Measurements from ENCODE around the gene GLYAT.
"Not testable (repeated sequence)": the region's sequence is repeated elsewhere in the genome, so short reads cannot be mapped to it uniquely, and the experiment has no call there.

GLYAT gene

DNA sequence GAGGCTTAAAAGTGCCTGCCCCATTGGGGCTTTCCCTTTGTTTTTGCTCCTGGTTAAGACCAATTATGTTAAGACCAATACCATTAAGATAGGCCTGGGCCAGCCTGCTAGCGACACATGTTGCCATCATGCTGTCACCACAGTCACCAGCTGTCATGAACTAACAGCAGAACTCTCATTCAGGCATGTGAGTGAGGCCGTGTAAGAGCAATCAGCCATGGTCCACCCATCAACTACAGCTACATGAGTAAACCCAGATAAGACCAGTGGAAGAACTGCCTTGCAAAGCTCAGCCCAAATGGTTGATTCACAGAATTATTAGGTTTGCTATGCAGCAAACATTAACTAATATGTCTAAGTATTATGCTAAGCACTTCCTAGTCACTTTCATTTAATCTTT, 19.9 kb downstream of the GLYAT start:
- no peaks in the 10 kb centered on the region for H3K9me3 ChIP-seq (ENCODE audit: severe bottlenecking)
- no peak overlapping the region for H3K27ac ChIP-seq
- H3K4me3 ChIP-seq (ENCODE audit: low read depth, low read length) = no peak overlapping the region
- DNase-seq = no peak
- TF ChIP-seq, protein P1, sequence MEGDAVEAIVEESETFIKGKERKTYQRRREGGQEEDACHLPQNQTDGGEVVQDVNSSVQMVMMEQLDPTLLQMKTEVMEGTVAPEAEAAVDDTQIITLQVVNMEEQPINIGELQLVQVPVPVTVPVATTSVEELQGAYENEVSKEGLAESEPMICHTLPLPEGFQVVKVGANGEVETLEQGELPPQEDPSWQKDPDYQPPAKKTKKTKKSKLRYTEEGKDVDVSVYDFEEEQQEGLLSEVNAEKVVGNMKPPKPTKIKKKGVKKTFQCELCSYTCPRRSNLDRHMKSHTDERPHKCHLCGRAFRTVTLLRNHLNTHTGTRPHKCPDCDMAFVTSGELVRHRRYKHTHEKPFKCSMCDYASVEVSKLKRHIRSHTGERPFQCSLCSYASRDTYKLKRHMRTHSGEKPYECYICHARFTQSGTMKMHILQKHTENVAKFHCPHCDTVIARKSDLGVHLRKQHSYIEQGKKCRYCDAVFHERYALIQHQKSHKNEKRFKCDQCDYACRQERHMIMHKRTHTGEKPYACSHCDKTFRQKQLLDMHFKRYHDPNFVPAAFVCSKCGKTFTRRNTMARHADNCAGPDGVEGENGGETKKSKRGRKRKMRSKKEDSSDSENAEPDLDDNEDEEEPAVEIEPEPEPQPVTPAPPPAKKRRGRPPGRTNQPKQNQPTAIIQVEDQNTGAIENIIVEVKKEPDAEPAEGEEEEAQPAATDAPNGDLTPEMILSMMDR (IDR thresholded peaks at IDR 0.05; ENCODE audit: low read depth, low read length) = no peak
- H3K27me3 ChIP-seq (ENCODE audit: insufficient read depth, low read depth, severe bottlenecking) = peaks cover 21% of the 10 kb centered on the region
- no peaks in the 10 kb centered on the region for H3K36me3 ChIP-seq

DNA sequence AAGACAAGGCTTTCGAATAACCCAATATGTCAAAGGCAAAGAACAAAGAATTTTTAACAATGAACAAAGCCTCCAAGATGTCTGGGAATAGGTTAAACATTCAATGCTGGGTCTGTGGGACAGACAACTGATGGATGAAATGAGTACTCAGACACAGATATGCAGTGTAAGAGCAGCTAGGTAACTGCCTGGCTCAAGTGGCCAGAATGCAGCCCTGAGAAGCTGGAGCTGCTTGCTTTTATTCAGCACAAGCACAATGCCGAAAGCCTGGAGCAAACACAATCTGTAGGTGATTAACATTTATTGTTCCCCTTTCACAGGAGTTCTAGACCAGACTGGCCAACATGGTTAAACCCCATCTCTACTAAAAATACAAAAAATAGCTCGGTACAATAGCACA, 24.0 kb downstream of the GLYAT start:
- no peaks in the 10 kb centered on the region for H3K9me3 ChIP-seq (ENCODE audit: severe bottlenecking)
- TF ChIP-seq, protein P1 (IDR thresholded peaks at IDR 0.05; ENCODE audit: low read depth, low read length) = no peak
- peaks cover 23% of the 10 kb centered on the region for H3K27me3 ChIP-seq (ENCODE audit: insufficient read depth, low read depth, severe bottlenecking)
- H3K4me3 ChIP-seq (ENCODE audit: low read depth, low read length) = no peak overlapping the region
- DNase-seq = no peak
- H3K36me3 ChIP-seq = no peaks in the 10 kb centered on the region
- H3K27ac ChIP-seq = no peak overlapping the region

DNA sequence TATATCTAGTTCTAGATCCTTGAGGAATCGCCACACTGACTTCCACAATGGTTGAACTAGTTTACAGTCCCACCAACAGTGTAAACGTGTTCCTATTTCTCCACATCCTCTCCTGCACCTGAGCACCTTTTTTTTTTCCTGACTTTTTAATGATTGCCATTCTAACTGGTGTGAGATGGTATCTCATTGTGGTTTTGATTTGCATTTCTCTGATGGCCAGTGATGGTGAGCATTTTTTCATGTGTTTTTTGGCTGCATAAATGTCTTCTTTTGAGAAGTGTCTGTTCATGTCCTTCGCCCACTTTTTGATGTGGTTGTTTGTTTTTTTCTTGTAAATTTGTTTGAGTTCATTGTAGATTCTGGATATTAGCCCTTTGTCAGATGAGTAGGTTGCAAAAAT, 34.9 kb downstream of the GLYAT start:
- H3K4me3 ChIP-seq (ENCODE audit: low read depth, low read length); DNase-seq; H3K36me3 ChIP-seq; H3K9me3 ChIP-seq (ENCODE audit: severe bottlenecking); H3K27ac ChIP-seq: not testable (repeated sequence)
- H3K27me3 ChIP-seq (ENCODE audit: insufficient read depth, low read depth, severe bottlenecking) = peaks cover 10% of the 10 kb centered on the region

DNA sequence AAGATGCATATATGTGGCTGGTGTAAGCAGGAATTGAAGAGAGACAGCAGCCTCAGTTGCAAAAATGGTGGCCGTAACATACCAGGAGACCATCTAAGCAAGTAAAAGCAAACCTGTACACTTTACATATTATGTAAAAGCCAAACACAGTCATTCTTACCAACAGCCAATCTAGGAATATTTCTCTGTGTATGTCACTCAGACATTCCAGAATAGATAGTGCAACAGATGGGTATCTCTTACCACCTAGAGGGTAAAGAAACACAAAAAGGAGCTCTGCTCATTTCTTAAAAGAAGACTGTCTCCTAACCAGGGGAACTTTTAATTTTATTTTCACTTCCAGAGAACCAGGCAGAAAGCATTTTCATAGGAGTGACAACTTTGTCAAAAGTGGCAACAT, 38.7 kb downstream of the GLYAT start:
- no peak for DNase-seq
- no peaks in the 10 kb centered on the region for H3K36me3 ChIP-seq
- TF ChIP-seq, protein P1 (IDR thresholded peaks at IDR 0.05; ENCODE audit: low read depth, low read length) = no peak
- H3K9me3 ChIP-seq (ENCODE audit: severe bottlenecking) = no peaks in the 10 kb centered on the region
- no peak overlapping the region for H3K27ac ChIP-seq
- H3K27me3 ChIP-seq (ENCODE audit: insufficient read depth, low read depth, severe bottlenecking) = peaks cover 11% of the 10 kb centered on the region
- no peak overlapping the region for H3K4me3 ChIP-seq (ENCODE audit: low read depth, low read length)

DNA sequence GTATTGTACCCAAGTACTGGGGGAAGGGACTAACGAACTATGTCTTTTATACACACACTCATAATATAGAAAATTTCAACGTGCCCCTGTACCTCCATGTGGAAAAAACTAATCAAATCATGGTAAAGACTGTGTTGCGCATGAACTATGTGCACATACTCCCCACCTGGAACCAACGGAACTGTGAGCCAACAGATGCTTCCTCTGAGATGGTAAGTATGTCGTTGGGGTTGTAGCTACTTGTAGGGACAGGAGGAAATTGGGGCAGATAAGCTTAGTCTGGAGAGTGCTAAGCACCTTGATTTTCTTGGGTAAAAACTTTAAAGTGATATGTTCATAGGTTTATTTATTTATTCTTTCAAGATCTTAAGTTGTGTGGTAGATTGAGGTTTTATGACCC, 40.1 kb downstream of the GLYAT start:
- Histone ChIP-seq H3K9me3 (ENCODE audit: severe bottlenecking) (no peaks in the 10 kb centered on the region), H3K27ac (no peak overlapping the region)

DNA sequence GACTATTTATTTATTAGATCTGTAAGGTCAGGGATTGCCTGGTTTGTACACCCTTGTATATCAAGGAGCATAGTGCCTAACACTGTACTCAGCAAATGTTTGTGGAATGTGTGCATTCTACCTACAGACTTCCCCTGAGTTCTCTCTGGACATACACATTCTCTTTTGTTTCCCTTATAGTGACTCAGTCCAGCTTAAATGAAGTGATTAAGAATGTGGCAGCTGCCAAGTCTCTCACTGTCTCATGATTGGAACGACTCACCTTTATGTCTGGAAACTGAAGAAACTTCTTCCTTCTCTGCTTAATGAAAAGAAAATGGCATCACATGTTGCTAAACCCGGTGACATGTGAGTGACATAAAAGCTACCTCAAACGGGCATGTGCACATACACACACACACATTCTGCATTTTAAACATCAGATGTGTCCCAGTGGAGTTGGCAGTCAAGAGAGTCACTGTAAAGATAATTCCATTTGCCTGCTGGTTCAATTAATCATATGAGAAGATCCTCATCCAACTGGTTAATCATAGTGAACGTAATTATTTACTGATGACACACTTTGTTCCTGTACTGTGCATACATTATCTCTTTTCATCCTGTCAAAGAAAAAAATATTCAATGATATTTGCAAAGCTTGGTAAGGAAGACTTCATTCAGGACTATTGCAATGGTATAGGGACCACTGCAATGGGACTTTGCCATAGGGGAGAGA, 42.8 kb downstream of the GLYAT start:
- H3K27me3 ChIP-seq (ENCODE audit: insufficient read depth, low read depth, severe bottlenecking) = peaks cover 18% of the 10 kb centered on the region
- peaks cover 2% of the 10 kb centered on the region for H3K9me3 ChIP-seq (ENCODE audit: severe bottlenecking)
- DNase-seq = no peak
- no peak overlapping the region for H3K27ac ChIP-seq
- no peaks in the 10 kb centered on the region for H3K36me3 ChIP-seq
- H3K4me3 ChIP-seq (ENCODE audit: low read depth, low read length) = no peak overlapping the region
- TF ChIP-seq, protein P1 (IDR thresholded peaks at IDR 0.05; ENCODE audit: low read depth, low read length) = no peak

More for the DNA sequence above, 40.1 kb downstream of the GLYAT start:
- TF ChIP-seq, protein P1 (IDR thresholded peaks at IDR 0.05; ENCODE audit: low read depth, low read length) = no peak
- Histone ChIP-seq H3K4me3 (ENCODE audit: low read depth, low read length) (no peak overlapping the region), H3K36me3 (no peaks in the 10 kb centered on the region), H3K27me3 (ENCODE audit: insufficient read depth, low read depth, severe bottlenecking) (peaks cover 13% of the 10 kb centered on the region)
- no peak for DNase-seq
